CD4-positive, alpha-beta T cell (primary cell): ENCODE measurements around the gene VASP. TPM values are rescaled to one million over a fixed set of nuclear protein-coding genes. Genes with fewer than 3 reads are reported as not detected.

Experiments
- ATAC-seq: fragments of 200-7000 bp; cut with Tn5 transposase; one replicate; pipeline ENCODE4 v1.10.0; 2022; ENCODE audit warnings: mild to moderate bottlenecking; ENCODE audit not compliant: poor library complexity
- CTCF ChIA-PET: fragments of 350-600 bp; sonication (Branson Sonifier 250); formaldehyde crosslinking; loops from one replicate; lab custom pipeline; 2021; ENCODE audit warnings: antibody characterized with exemption, inconsistent platforms; lab: Charles Lee
- POLR2A ChIA-PET: fragments of 350-600 bp; sonication (Branson Sonifier 250); formaldehyde crosslinking; loops from one replicate; lab custom pipeline; 2021; ENCODE audit warnings: antibody characterized with exemption, inconsistent platforms; lab: Charles Lee
- DNase-seq, 14 experiments: peaks; one replicate each; pipeline ENCODE4 v3.0.0-alpha.2; 2013 to 2020; ENCODE audit warnings: mixed read lengths in 2 of 14
- H3K27ac ChIP-seq, 2 donors: one replicate each; pipeline versions ENCODE4 v1.5.1 to v1.7.0; 2013; ENCODE audit warnings: low read length in 2 of 2, low read depth in 1 of 2, mild to moderate bottlenecking in 1 of 2
- H3K27me3 ChIP-seq, 2 experiments: 1 replicate in 1 of 2; 2 replicates in 1 of 2; pipeline versions ENCODE4 v1.6.1 to v1.7.0; 2013; ENCODE audit warnings: low read length in 2 of 2, control low read depth in 1 of 2, mild to moderate bottlenecking in 1 of 2, moderate library complexity in 1 of 2; ENCODE audit not compliant: insufficient read depth in 2 of 2, control insufficient read depth in 1 of 2
- H3K36me3 ChIP-seq: one replicate; pipeline ENCODE4 v1.6.1; 2013; ENCODE audit warnings: low read length, control low read depth; ENCODE audit not compliant: insufficient read depth
- H3K4me1 ChIP-seq: one replicate; pipeline ENCODE4 v1.6.1; 2013; ENCODE audit warnings: low read length, control low read depth; ENCODE audit not compliant: insufficient read depth
- H3K4me3 ChIP-seq: one replicate; pipeline ENCODE4 v1.5.1; 2013; ENCODE audit warnings: mild to moderate bottlenecking, low read length, moderate library complexity
- H3K9me3 ChIP-seq, 2 experiments: 1 replicate in 1 of 2; 2 replicates in 1 of 2; pipeline versions ENCODE4 v1.6.1 to v1.7.0; 2013; ENCODE audit warnings: low read length in 2 of 2, mild to moderate bottlenecking in 2 of 2, control low read depth in 1 of 2, moderate library complexity in 1 of 2; ENCODE audit not compliant: control insufficient read depth in 1 of 2, insufficient read depth in 1 of 2
- H3K27ac Mint-ChIP-seq: one replicate; pipeline ENCODE4 v1.8.0; 2020; ENCODE audit warnings: mixed read lengths
- H3K27me3 Mint-ChIP-seq: one replicate; pipeline ENCODE4 v1.8.0; 2021; ENCODE audit warnings: mixed read lengths
- H3K36me3 Mint-ChIP-seq: one replicate; pipeline ENCODE4 v1.8.0; 2021; ENCODE audit warnings: low read depth, mixed read lengths
- H3K4me1 Mint-ChIP-seq: one replicate; pipeline ENCODE4 v1.8.0; 2021; ENCODE audit warnings: low read depth, mixed read lengths
- H3K4me3 Mint-ChIP-seq: one replicate; pipeline ENCODE4 v1.8.0; 2020; ENCODE audit warnings: mild to moderate bottlenecking, mixed read lengths
- H3K9me3 Mint-ChIP-seq: one replicate; pipeline ENCODE4 v1.8.0; 2020; ENCODE audit warnings: mixed read lengths
- CTCF ChIP-seq: fragments of 200-600 bp; IDR thresholded peaks from one replicate; pipeline ENCODE4 v1.8.0; 2022; ENCODE audit warnings: antibody characterized with exemption, mild to moderate bottlenecking
- intact Hi-C, 2 experiments: fragments of 100-400 bp; cut with DNase I in 1 of 2; cut with micrococcal nuclease in 1 of 2; formaldehyde crosslinking; loops; one replicate each; pipeline versions ENCODE4 v1.15.1 to v1.9.0; 2023 to 2025; cut with DNase I, micrococcal nuclease
- total RNA-seq, 174 experiments: library from RNA in 2 of 174; stranded (reverse) in 2 of 174; gene quantifications; one replicate each; pipeline ENCODE4 v1.2.3 and lab custom pipeline; 2021 to 2026

VASP gene
- total RNA-seq, 2 experiments from 2014 or later: 49.9 to 55.5 TPM

GRCh38 chr19:45511074-45511473 lies 3.8 kb downstream of the VASP start:
- no peak for ATAC-seq
- Histone ChIP-seq H3K36me3 (peaks cover 22% of the 10 kb centered on the region), H3K9me3 (no peaks in the 10 kb centered on the region), H3K27ac (no peak overlapping the region), H3K27me3 (no peaks in the 10 kb centered on the region), H3K4me1 (peaks cover 75% of the 10 kb centered on the region), H3K4me3 (no peak overlapping the region)
- intact Hi-C loops: no loop called here
- TF ChIP-seq CTCF: no peak
- Mint-ChIP-seq H3K4me1 (peaks cover 68% of the 10 kb centered on the region), H3K9me3 (no peaks in the 10 kb centered on the region), H3K4me3 (peak overlapping the region; percentile 98), H3K27me3 (no peaks in the 10 kb centered on the region), H3K36me3 (peaks cover 27% of the 10 kb centered on the region), H3K27ac (peak overlapping the region; percentile 75)
- ChIA-PET CTCF (interaction anchor here (1.0 to 1.6 kb wide), 4 partner anchors 26 to 131 kb away, joined by 3 to 6 read pairs (median 4); no protein-coding TSS in a partner anchor), POLR2A (no interaction called here)
- DNase-seq: no peak

- H3K9me3 Mint-ChIP-seq: no peaks in the 10 kb centered on the region
- H3K27me3 Mint-ChIP-seq: no peaks in the 10 kb centered on the region
- peak overlapping the region; percentile 75 for H3K27ac Mint-ChIP-seq
- ChIA-PET POLR2A (no interaction called here), CTCF (interaction anchor here (1.4 kb wide), 1 partner anchor 45 kb away, joined by 6 read pairs; no protein-coding TSS in a partner anchor)
- Histone ChIP-seq H3K36me3 (peaks cover 34% of the 10 kb centered on the region), H3K27ac (no peak overlapping the region), H3K27me3 (no peaks in the 10 kb centered on the region), H3K9me3 (no peaks in the 10 kb centered on the region), H3K4me1 (peaks cover 71% of the 10 kb centered on the region), H3K4me3 (no peak overlapping the region)
- ATAC-seq: no peak
- intact Hi-C loops: no loop called here
- TF ChIP-seq CTCF: no peak
- peaks cover 59% of the 10 kb centered on the region for H3K4me1 Mint-ChIP-seq
- peak overlapping the region; percentile 30 for H3K4me3 Mint-ChIP-seq
- peaks cover 30% of the 10 kb centered on the region for H3K36me3 Mint-ChIP-seq
- no peak for DNase-seq
Observed at GRCh38 chr19:45512881-45513483, 5.7 kb downstream of the VASP start.

GRCh38 chr19:45514376-45515051 lies 7.2 kb downstream of the VASP start:
- intact Hi-C loops: no loop called here
- H3K36me3 ChIP-seq: peaks cover 44% of the 10 kb centered on the region
- H3K4me3 ChIP-seq: no peak overlapping the region
- no peak for TF ChIP-seq CTCF
- peaks cover 62% of the 10 kb centered on the region for H3K4me1 ChIP-seq
- DNase-seq: peak in 1 of 14 experiments; percentile 19
- H3K27ac ChIP-seq: peak overlapping the region; percentile 81 to 85
- ATAC-seq: peak; percentile 14
- Mint-ChIP-seq H3K27me3 (no peaks in the 10 kb centered on the region), H3K36me3 (peaks cover 31% of the 10 kb centered on the region), H3K4me3 (peak overlapping the region; percentile 60), H3K9me3 (no peaks in the 10 kb centered on the region), H3K27ac (peak overlapping the region; percentile 75), H3K4me1 (peaks cover 52% of the 10 kb centered on the region)
- H3K9me3 ChIP-seq: no peaks in the 10 kb centered on the region
- H3K27me3 ChIP-seq: no peaks in the 10 kb centered on the region
- ChIA-PET CTCF (interaction anchor here (1.2 to 1.5 kb wide), 2 partner anchors 36 to 75 kb away, joined by 3 to 5 read pairs; no protein-coding TSS in a partner anchor), POLR2A (interaction anchor here (1.0 to 1.4 kb wide), 3 partner anchors 15 to 127 kb away, joined by 3 to 7 read pairs (median 3); no protein-coding TSS in a partner anchor)
